ENCODE measurements around the gene C5orf58. TPM values are rescaled to one million over a fixed set of nuclear protein-coding genes. Genes with fewer than 3 reads are reported as not detected.

The C5orf58 gene
- total and polyA plus RNA-seq, 2 donors (not counting 1 experiment from before 2014, with no cell fraction given) = not detected

GRCh38 chr5:170192829-170193228, 40.0 kb upstream of the C5orf58 start:
- ChIA-PET CTCF (no interaction called here), POLR2A (no interaction called here)
- H3K9me3 Mint-ChIP-seq (ENCODE audit: insufficient read depth) = no peaks in the 10 kb centered on the region
- ATAC-seq (ENCODE audit: low read depth) (no peak), DNase-seq (no peak)
- intact Hi-C loops (cut with micrococcal nuclease) = no loop called here
- no peaks in the 10 kb centered on the region for H3K4me1 ChIP-seq (ENCODE audit: control insufficient read depth in 2 of 2, insufficient read depth in 2 of 2, low read length in 2 of 2)
- TF ChIP-seq, protein P1, sequence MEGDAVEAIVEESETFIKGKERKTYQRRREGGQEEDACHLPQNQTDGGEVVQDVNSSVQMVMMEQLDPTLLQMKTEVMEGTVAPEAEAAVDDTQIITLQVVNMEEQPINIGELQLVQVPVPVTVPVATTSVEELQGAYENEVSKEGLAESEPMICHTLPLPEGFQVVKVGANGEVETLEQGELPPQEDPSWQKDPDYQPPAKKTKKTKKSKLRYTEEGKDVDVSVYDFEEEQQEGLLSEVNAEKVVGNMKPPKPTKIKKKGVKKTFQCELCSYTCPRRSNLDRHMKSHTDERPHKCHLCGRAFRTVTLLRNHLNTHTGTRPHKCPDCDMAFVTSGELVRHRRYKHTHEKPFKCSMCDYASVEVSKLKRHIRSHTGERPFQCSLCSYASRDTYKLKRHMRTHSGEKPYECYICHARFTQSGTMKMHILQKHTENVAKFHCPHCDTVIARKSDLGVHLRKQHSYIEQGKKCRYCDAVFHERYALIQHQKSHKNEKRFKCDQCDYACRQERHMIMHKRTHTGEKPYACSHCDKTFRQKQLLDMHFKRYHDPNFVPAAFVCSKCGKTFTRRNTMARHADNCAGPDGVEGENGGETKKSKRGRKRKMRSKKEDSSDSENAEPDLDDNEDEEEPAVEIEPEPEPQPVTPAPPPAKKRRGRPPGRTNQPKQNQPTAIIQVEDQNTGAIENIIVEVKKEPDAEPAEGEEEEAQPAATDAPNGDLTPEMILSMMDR (IDR thresholded peaks at IDR 0.05) = no peak
- TF ChIP-seq EZH2 (IDR thresholded peaks at IDR 0.05; ENCODE audit: borderline replicate concordance, insufficient read depth, low read depth, low read length, poor library complexity, severe bottlenecking) = no peak
- no peak overlapping the region for H2AFZ ChIP-seq (ENCODE audit: insufficient read depth, low read depth, low read length, poor library complexity, severe bottlenecking)
- no peak overlapping the region for H3K4me2 ChIP-seq (replicated peaks; ENCODE audit: low read depth, low read length, poor library complexity, severe bottlenecking)
- H3K4me1 Mint-ChIP-seq = no peaks in the 10 kb centered on the region
- H3K27ac ChIP-seq (ENCODE audit: low read length in 2 of 2) = no peak overlapping the region
- H3K4me3 Mint-ChIP-seq = no peak overlapping the region
- H3K36me3 ChIP-seq (replicated peaks in 1 of 2; ENCODE audit: control extremely low read depth in 1 of 2, control insufficient read depth in 1 of 2, extremely low read depth in 1 of 2, insufficient read depth in 2 of 2, low read length in 1 of 2) = no peaks in the 10 kb centered on the region
- 80% methylated on average over 12 of the region's 12 CpGs for WGBS (ENCODE audit: insufficient coverage)
- no peaks in the 10 kb centered on the region for H3K79me2 ChIP-seq (ENCODE audit: control insufficient read depth, insufficient read depth, low read length)
- no peaks in the 10 kb centered on the region for H3K9me3 ChIP-seq (ENCODE audit: control extremely low read depth in 1 of 3, control insufficient read depth in 2 of 3, insufficient read depth in 1 of 3, low read length in 2 of 3)
- no peaks in the 10 kb centered on the region for H4K20me1 ChIP-seq (ENCODE audit: control insufficient read depth, insufficient read depth, low read length, poor library complexity, severe bottlenecking)
- no peaks in the 10 kb centered on the region for H3K27me3 ChIP-seq (replicated peaks in 1 of 4; ENCODE audit: control extremely low read depth in 1 of 4, control insufficient read depth in 3 of 4, insufficient read depth in 4 of 4, low read length in 3 of 4)
- H3K27me3 Mint-ChIP-seq = peaks cover 13% of the 10 kb centered on the region
- no peak overlapping the region for H3K4me3 ChIP-seq (ENCODE audit: control extremely low read depth in 1 of 5, extremely low read depth in 1 of 5, insufficient read depth in 1 of 5, low read depth in 2 of 5, low read length in 4 of 5)
- H3K9ac ChIP-seq (ENCODE audit: low read length) = no peak overlapping the region
- H3K27ac Mint-ChIP-seq = no peak overlapping the region

- Histone ChIP-seq H3K4me3 (ENCODE audit: control extremely low read depth in 1 of 5, extremely low read depth in 1 of 5, insufficient read depth in 1 of 5, low read depth in 2 of 5, low read length in 4 of 5) (no peak overlapping the region), H3K4me1 (ENCODE audit: control insufficient read depth in 2 of 2, insufficient read depth in 2 of 2, low read length in 2 of 2) (no peaks in the 10 kb centered on the region), H3K36me3 (replicated peaks in 1 of 2; ENCODE audit: control extremely low read depth in 1 of 2, control insufficient read depth in 1 of 2, extremely low read depth in 1 of 2, insufficient read depth in 2 of 2, low read length in 1 of 2) (no peaks in the 10 kb centered on the region), H4K20me1 (ENCODE audit: control insufficient read depth, insufficient read depth, low read length, poor library complexity, severe bottlenecking) (no peaks in the 10 kb centered on the region), H3K27ac (ENCODE audit: low read length in 2 of 2) (no peak overlapping the region), H3K9ac (ENCODE audit: low read length) (no peak overlapping the region), H3K79me2 (ENCODE audit: control insufficient read depth, insufficient read depth, low read length) (no peaks in the 10 kb centered on the region), H2AFZ (ENCODE audit: insufficient read depth, low read depth, low read length, poor library complexity, severe bottlenecking) (no peak overlapping the region), H3K4me2 (replicated peaks; ENCODE audit: low read depth, low read length, poor library complexity, severe bottlenecking) (no peak overlapping the region), H3K9me3 (ENCODE audit: control extremely low read depth in 1 of 3, control insufficient read depth in 2 of 3, insufficient read depth in 1 of 3, low read length in 2 of 3) (no peaks in the 10 kb centered on the region), H3K27me3 (replicated peaks in 1 of 4; ENCODE audit: control extremely low read depth in 1 of 4, control insufficient read depth in 3 of 4, insufficient read depth in 4 of 4, low read length in 3 of 4) (peaks cover 0 to 3% (median 0%) of the 10 kb centered on the region in 4 experiments)
- H3K4me1 Mint-ChIP-seq = no peaks in the 10 kb centered on the region
- H3K27me3 Mint-ChIP-seq = peaks cover 15% of the 10 kb centered on the region
- intact Hi-C loops (cut with micrococcal nuclease) = no loop called here
- TF ChIP-seq, protein P1 (IDR thresholded peaks at IDR 0.05) = no peak
- TF ChIP-seq EZH2 (IDR thresholded peaks at IDR 0.05; ENCODE audit: borderline replicate concordance, insufficient read depth, low read depth, low read length, poor library complexity, severe bottlenecking) = no peak
- WGBS (ENCODE audit: insufficient coverage) = 85% methylated on average over 3 of the region's 4 CpGs
- ChIA-PET CTCF (interaction anchor here (2.5 kb wide), 1 partner anchor 12 kb away, joined by 10 read pairs; no protein-coding TSS in a partner anchor), POLR2A (no interaction called here)
- no peak for DNase-seq
- no peak overlapping the region for H3K27ac Mint-ChIP-seq
- no peaks in the 10 kb centered on the region for H3K9me3 Mint-ChIP-seq (ENCODE audit: insufficient read depth)
- no peak for ATAC-seq (ENCODE audit: low read depth)
- no peak overlapping the region for H3K4me3 Mint-ChIP-seq
Observed at GRCh38 chr5:170195961-170196360, 36.8 kb upstream of the C5orf58 start.

Data from B cell (primary cell).